Left hindlimb (tissue), 1 donor: Measurements from ENCODE around the gene CRYBB1.

Source experiments
- DNase-seq: peaks from one replicate; pipeline ENCODE4 v3.0.0-alpha.2; 2018

CRYBB1 gene

DNA sequence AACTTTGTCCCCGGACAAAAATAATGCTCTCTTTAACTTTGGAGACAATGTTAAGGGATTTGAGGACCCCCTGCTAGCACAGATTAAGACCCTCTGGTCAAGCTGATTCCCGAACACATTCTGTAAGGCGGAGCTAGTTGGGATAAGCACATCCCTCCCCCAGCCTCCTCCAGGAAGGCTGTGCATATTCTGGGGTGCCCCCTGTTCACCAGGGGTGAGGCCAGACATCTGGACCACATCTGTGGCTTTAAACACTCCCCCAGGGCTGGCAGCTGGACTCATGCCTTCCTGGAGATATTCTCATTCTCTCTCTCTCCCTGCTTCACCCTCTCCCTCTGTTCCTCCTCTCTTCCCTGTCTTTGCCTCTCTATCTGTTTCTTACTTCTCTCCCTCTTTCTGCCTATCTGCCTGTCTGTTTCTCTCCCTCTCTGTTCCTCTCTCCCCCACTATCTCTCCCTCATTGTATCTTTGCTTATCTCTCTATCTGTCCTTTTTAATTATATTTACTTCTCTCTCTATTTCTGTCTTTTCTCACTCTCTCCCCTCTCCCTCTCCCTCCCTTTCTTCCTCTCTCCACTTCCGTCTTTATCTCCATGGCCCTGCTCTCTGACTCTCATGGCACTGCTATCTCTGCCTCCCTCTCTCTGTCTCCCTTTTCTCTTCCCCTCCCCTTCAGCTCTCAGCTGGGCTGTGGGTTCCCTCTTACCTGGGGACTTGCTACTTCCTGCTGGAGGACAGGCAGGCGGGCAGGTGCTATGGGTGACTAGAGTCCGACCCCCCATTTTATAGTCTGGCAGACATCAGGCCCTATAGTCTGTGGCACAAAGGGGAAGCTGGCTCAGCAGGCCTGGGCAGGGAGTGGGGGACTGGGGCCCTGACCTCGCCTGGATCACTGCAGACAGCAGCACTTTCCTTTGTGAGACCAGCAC, at the start of gene CRYBB1:
TSS of gene CRYBB1 (minus strand) at position 757 of the 929 bp plus-strand sequence. CDS start 1,708 bp downstream, outside the sequence.
- DNase-seq: no peak

DNA sequence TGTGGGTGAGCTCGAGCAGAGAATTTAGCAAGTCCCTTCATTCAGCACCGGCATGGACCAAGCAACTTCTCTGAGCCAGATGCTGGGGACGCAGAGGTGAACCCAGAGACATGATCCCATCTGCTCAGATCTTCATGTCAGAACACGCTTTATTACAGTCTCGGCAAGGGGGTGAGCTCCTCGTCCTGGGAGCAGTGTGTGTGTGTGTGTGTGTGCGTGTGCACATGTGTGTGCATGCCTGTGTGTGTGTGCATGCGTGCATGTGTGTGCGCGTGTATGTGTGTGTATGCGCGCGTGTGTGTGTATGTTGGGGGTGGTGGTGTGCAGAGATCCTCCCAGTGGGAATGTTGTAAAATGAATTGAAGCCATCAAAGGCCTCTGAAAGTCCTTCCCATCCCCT, 49.3 kb upstream of the CRYBB1 start:
- no peak for DNase-seq

DNA sequence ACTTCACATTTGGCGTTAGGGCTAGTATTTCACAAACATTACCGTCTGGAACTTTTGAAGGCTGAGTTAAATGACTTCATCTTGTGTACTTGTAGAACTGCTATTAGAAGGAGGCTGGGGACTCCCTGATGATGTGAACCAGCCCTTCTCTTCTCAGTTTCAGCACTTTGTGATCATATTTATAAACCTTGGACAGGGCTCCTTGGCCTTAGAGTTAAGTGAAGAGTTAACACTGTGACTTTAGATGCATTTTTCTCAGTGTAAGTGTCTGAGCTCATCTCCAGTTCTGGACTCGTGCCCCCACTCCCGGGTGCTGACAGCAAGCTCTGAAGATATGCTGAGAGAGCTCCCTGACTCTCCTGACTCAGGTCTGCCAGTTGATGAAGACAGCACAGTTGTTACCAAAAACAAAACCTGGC, 48.0 kb upstream of the CRYBB1 start:
- DNase-seq: no peak

DNA sequence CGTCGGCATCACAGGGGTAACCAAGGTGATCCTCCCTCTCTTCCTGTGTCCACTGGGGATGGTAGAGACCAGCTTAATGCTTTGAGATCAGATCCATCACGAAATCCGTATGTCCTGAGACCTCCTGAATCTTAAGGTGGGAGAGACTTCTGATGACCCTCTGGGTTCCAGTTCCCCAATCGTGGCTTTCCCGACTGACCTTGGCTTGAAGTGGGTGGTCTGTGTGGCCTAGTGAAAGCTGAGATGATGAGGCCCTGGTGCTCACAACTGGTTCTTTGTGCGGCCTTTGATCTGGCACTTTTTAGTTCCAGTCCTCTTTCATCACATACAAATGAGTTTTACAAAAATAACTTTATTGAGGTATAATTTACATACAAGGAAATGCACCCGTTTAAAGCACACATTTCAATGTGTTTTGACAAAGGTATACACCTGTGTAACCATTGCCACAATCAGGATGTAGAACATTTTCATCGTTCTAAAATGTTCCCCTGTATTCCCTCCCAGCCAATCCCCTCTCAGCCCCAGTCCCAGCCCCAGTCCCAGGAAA, 45.6 kb upstream of the CRYBB1 start:
- no peak for DNase-seq

DNA sequence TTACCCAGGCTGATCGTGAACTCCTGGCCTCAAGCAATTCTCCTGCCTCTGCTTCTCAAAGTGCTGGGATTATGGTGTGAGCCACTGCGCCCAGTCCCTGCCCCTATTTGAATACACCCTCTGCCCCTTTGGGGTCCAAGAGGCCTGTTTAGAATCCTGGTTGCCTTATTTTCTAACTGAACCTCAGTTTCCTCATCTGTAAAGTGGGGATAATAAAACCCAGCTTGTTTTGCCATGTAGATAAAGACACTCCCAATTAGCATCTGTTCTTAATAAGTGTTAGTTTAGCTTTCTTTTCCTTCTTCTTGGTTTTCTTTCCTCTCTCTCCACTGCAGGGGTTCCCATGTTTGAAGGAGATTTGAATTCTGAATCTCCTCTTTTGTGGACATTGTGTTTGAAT, 44.3 kb upstream of the CRYBB1 start:
- DNase-seq: no peak

DNA sequence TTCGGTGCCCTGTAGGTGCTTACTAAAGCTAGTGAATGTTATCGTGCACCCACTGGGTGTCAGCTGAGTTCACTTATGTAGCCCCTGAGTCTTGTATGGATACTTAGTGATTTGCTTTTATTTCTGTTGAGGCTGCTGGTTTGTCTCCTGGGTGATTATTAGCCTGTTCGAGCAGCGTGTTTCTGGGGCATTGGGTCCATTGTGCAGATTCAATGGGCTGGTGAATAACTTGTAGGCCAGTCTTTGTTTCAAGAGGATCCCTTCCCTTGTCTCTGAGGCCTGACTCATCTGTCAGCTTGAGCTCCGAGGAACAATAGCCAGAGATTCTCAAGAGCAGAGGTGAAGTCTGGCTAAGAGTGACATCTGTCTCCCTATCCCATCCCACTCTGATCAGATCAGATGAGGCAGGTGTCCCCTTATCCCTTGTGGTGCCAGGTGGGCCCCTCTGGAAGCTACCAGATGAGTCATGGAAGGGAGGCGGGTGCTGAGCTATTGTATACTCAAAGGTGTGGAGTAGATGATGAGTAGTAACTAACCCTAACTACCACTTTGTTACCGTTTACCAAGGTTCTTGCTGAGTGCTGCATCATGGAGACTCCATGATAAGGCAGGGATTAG, 43.2 kb upstream of the CRYBB1 start:
- DNase-seq: no peak

DNA sequence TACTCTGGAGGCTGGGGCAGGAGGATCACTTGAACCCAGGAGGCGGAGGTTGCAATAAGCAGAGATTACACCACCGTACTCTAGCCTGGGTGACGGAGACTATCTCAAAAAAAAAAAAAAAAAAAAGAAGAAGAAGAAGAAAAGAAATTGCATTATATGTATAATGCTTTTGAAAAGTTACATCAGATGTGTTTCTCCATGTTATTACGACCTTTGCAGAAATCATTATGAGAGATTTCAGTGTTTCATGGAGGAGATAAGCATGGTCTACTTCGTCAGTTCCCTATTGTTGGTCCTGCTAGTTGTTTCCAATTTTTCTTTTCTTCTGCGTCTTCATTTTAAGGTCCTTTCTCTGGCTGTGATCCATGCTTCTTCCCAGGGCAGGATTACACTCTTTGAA, 42.5 kb upstream of the CRYBB1 start:
- DNase-seq: no peak

DNA sequence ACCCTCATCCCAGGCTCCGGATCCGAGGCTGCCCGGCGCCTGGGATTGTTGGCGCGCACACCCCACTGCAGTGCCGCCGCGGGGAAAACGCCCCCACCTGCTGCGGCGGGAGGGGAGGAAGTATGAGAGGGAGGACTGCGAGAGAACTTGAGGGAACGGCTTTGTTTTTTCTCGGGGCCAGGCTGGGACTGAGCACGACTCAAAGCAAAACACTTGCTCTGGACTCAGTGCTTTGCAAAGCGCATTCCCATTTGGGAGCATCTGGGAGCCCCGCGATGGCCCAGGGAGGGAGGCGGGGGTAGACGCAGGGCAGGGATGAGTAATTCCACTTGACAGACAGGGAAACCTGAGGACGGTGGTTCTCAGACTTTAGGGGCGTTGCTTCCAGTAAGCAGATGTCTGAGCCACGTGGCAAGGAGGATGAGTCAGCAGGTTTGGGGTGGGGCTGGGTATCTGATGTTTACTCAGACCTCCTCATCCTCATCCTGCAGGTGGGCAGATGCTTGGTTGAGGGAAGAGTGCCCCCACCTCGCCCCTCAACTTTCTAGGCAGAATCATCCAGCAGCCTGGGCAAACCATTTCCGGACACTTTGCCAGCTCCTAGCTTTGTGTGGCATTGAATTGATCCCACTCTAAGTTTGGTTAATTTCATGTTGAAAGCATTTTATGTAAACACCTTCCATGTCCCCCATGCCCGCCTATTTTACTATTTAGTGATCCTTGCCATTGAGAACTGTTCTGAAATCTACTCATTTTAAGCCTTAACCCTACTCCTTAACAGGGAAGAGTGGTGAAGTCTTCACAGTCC, 41.0 kb upstream of the CRYBB1 start:
- DNase-seq: no peak

DNA sequence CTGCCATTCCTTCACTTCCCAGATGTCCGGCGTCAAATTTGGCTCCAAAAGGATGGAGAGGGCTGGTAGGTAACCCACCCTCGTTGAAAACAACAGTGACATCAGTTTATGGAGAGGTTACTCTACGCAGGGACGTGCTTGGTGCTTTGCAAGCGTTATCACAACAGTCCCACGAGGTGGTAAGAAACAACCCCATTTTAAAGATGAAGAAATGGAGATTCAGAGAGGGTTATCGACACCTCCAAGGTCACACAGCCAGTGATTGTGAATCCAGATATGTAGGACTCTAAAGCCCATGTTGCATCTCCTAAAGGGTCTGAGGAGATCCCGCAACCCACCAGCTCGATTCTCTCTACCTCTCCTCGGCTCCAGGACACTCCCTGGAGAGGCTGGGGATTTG, 40.3 kb upstream of the CRYBB1 start:
- DNase-seq: no peak

DNA sequence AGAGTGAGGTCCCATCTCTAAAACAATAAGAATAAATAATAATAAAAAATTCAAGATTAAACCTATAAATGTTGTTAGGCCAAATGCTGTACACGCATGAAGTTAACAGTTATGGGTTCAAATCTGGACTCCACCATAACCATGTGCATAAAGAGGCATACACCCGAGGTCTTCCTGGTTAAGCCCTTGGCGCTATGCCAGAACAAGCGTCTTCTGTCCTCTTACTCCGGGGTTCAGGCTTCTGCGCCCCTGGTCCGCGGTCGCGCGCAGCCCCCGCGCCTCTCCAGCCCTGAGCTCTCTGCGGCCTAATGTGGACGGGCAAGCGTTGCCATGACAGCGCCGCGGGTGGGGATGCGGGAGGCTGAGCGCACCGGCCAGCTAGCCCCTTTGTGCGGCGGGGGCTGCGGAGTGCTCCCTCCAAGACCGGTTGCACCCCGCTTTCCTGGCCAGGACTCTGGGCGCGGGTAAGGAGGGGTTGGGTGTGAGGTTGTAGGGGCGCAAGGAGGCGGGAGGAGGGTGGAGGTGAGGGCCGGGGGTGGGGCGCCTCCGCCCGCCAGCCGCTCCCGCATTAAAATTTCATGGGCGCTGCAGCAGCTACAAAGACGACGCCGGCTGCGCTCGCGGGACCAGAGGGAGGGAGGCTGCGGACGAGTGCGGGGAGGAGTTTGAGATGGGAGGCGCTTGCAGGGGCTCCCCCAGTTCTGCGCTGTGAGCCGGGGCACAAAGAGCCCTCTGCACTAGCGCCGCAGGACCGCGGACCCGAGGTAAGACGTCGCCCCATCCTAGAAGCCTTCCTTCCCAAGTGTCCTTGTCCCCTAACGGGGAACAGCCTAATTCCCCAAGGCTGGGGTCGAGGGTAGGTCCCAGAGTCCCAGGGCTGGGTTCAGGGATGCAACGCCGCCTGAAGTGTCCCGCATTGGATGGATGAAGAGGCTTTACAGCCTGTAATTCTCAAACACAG, 39.3 kb upstream of the CRYBB1 start, which contains the start of gene MIAT:
TSS of gene MIAT (plus strand) at position 698 of the 961 bp plus-strand sequence.
- DNase-seq: no peak

DNA sequence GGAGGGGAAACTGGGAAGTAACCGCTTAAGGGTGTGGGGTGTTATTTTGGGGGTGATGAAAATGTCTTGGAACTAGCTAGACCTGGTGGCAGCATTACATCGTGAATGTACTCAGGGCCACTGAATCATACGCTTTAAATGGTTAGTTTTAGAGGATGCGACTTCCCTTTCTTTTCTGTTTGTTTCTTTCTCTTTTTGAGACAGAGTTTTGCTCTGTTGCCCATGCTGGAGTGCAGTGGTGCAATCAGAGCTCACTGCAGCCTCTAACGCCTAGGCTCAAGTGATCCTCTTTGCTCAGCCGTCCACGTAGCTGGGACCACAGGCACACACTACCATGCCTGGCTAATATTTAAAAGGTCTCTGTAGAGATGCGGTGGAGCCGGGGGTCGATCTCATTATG, 34.0 kb upstream of the CRYBB1 start:
- no peak for DNase-seq

DNA sequence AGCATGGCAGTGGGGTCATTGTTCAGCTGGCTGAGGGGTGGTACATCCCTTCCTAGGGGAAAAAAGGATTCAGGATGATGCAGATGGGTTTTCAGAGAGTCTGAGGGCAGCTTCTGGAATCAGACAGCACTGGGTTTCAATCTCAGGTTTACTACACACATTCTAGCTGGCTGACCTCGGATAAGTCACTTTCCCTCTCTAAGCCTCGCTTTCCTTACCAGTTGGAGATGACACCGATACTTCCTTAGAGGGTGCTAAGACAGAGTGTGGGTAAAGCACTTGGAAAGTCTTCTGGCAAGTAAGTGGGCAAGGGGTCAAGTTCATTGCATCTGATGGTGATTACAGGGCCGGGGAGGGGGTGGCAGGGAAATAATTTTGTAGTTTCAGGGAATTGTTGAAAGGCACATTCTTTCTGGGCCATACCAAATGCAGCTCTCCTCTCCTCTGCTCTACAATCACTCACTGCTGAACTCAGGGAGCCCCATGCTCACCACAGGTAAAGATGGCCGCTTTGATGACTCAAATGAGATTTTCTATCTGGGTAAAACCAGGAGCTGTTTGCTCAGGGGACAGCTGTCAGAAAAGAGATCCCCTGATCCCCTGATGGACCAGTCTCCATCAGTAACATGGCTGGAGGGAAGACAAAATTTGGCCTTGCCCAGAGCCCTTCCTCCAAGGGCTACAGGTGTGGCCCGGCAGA, 33.0 kb upstream of the CRYBB1 start:
- no peak for DNase-seq

DNA sequence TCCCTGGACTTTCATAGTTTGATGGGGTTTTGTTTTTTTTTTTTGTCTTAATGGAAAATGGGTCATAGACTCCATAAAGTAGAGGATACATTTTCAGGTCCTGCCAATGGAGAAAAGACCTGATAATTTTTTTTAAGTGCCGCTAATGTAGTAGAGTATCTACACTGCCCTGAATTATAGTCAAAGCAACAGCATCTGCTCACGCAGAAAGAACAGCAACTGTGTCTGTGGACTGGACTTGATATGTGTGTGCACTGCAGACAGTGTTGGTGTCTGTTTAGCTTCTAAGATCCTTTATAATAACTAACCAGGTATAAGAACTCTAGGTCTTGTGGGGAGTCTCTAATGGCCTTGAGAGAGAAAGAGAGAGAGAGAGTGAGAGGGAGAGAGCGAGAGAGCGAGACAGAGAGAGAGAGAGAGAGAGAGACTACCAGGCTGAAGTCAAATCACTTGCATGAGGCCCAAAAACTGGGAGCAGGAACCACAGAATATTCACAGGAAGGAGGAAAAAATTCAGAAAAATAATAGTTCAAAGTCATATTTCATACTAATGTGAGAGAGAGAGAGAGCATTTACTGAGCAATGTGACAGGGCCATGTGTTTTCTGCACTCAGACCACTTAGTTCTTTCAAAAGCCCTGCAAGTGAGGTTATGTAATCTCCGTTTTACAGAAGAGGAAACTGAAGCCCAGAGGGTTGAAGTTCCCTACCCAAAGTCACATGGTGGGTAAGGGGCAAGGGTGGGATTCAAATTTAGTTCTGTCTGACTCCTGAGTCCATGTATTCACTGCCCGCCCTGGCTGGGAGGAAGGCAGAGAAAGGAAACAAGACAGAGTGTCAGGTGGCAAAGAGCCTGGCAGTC, 30.9 kb upstream of the CRYBB1 start:
- no peak for DNase-seq

DNA sequence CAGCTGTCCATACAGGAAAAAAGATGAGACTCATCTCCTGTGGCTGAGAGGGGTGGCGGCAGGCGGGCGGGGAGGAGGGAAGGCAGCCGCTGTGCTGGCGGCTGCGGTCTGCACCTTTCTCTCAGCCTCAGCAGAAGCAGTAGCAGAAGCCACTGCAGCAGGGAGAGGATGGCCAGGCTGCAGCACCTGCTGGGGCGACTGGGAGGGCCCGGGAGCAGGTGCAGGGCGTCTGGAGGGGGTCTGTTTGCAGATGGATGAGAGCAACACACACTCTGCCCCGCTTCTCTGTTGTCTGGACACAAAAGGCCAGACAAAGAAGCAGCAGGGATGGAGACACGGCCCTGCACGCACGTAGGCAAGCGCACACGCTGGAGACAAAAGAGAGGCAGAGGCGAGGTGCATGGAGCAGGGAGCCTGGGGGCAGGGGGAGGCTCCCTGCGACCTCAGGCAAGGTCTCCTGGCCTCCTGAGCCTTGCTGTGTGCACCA, 30.2 kb upstream of the CRYBB1 start:
- no peak for DNase-seq

DNA sequence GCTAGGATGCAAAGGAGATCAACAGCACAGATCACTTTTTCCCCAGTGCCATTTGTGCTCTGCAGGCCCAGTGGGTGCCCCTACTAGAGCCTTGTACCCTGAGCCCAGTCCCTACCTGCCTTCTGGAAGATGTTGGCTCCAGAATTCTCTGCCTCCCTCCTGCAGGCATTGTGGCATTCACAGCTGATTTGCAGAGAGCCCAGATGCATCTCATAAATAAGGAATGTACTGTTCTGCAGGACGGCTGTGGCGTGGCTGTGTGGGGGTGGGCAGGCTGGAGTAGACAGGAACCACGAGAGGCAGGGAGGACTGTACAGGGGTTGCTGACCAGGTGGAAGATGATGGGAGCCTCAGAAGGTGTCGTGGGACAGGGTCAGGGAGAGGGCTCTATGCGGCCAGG, 28.3 kb upstream of the CRYBB1 start:
- DNase-seq: no peak

DNA sequence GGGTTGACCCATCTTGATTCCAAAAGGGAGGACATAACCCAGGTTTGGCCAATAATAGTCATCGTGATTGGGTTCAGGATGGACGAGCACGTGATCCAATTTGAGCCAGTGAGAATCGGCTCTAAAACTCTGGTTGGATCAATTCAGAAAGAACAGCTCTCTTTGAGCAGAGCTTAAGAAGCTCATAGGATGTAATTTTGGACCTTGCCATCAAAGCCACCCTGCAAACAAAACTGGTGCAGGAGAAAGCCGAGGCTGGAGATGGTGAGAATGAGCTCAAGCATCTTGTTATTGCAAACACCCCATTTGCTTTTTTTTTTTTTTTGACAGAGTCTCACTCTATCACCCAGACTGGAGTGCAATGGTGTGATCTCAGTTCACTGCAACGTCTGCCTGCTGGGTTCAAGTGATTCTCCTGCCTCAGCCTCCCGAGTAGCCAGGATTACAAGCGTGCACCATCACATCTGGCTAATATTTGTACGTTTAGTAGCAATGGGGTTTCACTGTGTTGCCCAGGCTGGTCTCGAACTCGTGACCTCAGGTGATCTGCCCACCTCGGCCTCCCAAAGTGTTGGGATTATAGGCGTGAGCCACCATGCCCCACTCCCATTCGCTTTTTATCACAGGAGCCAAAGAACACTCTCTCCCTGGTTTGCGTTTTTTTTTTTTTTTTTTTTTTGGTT, 25.7 kb upstream of the CRYBB1 start:
- no peak for DNase-seq

DNA sequence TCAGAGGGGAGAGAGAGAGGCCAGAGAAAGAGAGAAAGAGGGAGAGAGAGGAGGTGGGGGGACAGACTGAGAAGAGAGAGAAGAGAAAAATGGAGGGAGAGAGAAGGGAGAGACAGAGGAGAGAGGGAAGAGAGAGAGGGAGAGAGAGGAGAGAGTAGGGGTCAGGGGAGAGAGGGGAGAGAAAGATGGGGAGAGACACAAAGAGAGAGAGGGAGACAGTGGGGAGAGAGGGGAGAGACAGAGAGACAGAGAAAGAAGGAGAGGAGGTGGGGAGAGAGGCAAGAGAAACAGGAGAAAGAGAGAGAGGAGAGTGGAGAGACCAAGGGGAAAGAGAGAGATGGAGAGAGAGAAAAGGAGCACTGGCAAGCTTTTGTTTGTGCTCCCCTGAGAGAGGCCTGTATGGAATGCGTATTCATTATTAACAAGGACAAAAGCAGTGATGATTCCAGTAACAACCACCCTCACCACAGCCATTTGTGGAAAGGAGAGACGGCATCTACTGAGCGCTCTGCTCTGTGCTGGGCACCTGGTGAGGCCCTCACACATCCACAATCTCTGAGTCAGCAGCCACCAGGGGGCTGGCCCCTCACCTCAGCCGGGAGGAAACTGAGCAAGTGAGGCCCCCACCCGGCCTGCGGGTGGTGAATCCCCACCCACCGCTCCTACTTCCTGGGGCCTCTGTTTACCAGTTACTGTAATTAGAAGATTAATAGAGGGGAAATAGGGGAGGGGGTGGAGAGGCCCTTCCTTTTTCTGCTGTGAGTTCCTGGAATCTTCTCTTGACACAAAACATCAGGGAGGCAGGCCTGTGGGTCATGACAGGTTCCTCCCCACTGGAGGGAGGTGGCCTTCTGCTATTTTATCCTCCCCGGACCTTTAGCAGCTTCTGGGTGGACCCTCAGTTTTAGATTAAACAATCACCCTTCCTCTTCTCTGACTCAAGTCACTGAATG, 24.9 kb upstream of the CRYBB1 start:
- no peak for DNase-seq

DNA sequence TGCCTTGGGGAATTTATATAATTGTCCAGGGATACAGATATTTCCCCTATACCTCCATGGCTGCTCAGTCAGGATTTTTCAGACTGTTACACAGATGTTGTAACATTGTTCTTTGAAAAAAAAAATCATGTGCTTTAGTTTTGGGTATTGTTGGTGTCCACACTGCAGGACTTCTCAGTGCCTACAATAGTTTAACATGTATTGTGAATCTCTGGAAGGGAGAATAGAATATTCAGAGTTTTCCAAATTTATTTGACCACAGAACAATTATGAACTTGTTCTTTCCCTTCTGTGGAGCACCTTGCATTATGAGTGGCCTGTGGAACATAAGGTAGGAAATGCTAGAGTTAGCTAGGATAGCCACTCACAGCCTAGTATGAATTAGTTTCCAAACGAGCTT, 18.5 kb upstream of the CRYBB1 start:
- no peak for DNase-seq
